Activated naive CD4-positive, alpha-beta T cell (primary cell): ENCODE measurements around the gene DACH1.

Experiments
- DNase-seq, 4 experiments: peaks; one replicate each; lab custom pipeline; 2025; lab: John Stamatoyannopoulos, UW

The DACH1 gene

GRCh38 chr13:71489041-71489440 is 378.0 kb downstream of the DACH1 start:
- DNase-seq = no peak

- DNase-seq = no peak
These were observed 378.8 kb downstream of the DACH1 start for GRCh38 chr13:71488201-71488600.

- DNase-seq = no peak
These were observed 381.1 kb downstream of the DACH1 start for GRCh38 chr13:71485913-71486312.

- no peak for DNase-seq
These were observed 383.3 kb downstream of the DACH1 start for GRCh38 chr13:71483733-71484132.

- DNase-seq = no peak
These were observed 385.5 kb downstream of the DACH1 start for GRCh38 chr13:71481501-71481900.

- no peak for DNase-seq
These were observed 386.0 kb downstream of the DACH1 start for GRCh38 chr13:71481046-71481445.

GRCh38 chr13:71477735-71478134 is 389.3 kb downstream of the DACH1 start:
- no peak for DNase-seq

GRCh38 chr13:71474936-71475335 is 392.1 kb downstream of the DACH1 start:
- DNase-seq = no peak

GRCh38 chr13:71469626-71470025 is 397.4 kb downstream of the DACH1 start:
- no peak for DNase-seq

- no peak for DNase-seq
These were observed 402.3 kb downstream of the DACH1 start for GRCh38 chr13:71464686-71465085.

GRCh38 chr13:71461892-71462291 is 405.1 kb downstream of the DACH1 start:
- DNase-seq = no peak

- DNase-seq = no peak
These were observed 406.8 kb downstream of the DACH1 start for GRCh38 chr13:71460211-71460610.

GRCh38 chr13:71459708-71460107 is 407.3 kb downstream of the DACH1 start:
- DNase-seq = no peak

- DNase-seq = no peak
These were observed 409.4 kb downstream of the DACH1 start for GRCh38 chr13:71457645-71458044.

- no peak for DNase-seq
These were observed 410.9 kb downstream of the DACH1 start for GRCh38 chr13:71456136-71456535.

GRCh38 chr13:71454509-71454908 is 412.5 kb downstream of the DACH1 start:
- no peak for DNase-seq

GRCh38 chr13:71448080-71448630 is 418.8 kb downstream of the DACH1 start:
- no peak for DNase-seq

- no peak for DNase-seq
These were observed 429.3 kb downstream of the DACH1 start for GRCh38 chr13:71437704-71438103.

GRCh38 chr13:71430681-71431080 is 436.3 kb downstream of the DACH1 start:
- no peak for DNase-seq

GRCh38 chr13:71417205-71417604 is 449.8 kb downstream of the DACH1 start:
- DNase-seq = no peak

GRCh38 chr13:71412231-71412630 is 454.8 kb downstream of the DACH1 start:
- DNase-seq = no peak

GRCh38 chr13:71408416-71408815 is 458.6 kb downstream of the DACH1 start:
- DNase-seq = no peak

GRCh38 chr13:71399631-71400215 is 467.3 kb downstream of the DACH1 start:
- no peak for DNase-seq

- DNase-seq = no peak
These were observed 470.9 kb downstream of the DACH1 start for GRCh38 chr13:71396149-71396548.
